GM12878 (cell line): ENCODE data around the gene GDI2. TPM values are rescaled to one million over a fixed set of nuclear protein-coding genes. Genes with fewer than 3 reads are reported as not detected.
A peak's percentile ranks its signal among the peaks of the same experiment; 100 is the strongest.

Experiments
- ASH2L ChIP-seq: fragments of 300-600, 200-600 bp; sonication (generic); IDR thresholded peaks from 2 replicates; pipeline ENCODE4 v1.6.1; 2017; ENCODE audit warnings: low read depth, mild to moderate bottlenecking, borderline replicate concordance
- BMI1 ChIP-seq: fragments of 450-650 bp; IDR thresholded peaks from 2 replicates; pipeline ENCODE4 v1.6.1; 2016; ENCODE audit warnings: mild to moderate bottlenecking, moderate library complexity, borderline replicate concordance
- CBX3 ChIP-seq: fragments of 200-600 bp; sonication (generic); IDR thresholded peaks from 2 replicates; pipeline ENCODE4 v1.6.1; 2016; ENCODE audit warnings: low read depth, borderline replicate concordance
- CEBPB ChIP-seq, 2 experiments: fragments of 150-350 bp in 1 of 2; IDR thresholded peaks; 2 replicates each; pipeline ENCODE4 v1.6.1; 2012 to 2014; ENCODE audit warnings: low read depth in 2 of 2, low read length in 2 of 2, borderline replicate concordance in 1 of 2, inconsistent platforms in 1 of 2
- FOS ChIP-seq: IDR thresholded peaks from 3 replicates; pipeline ENCODE4 v1.6.1; 2011; ENCODE audit warnings: borderline replicate concordance; ENCODE audit not compliant: insufficient read length; ENCODE audit errors: extremely low read depth
- GATAD2B ChIP-seq: fragments of 450-650 bp; conservative IDR thresholded peaks from 2 replicates; pipeline ENCODE4 v1.6.1; 2017; ENCODE audit warnings: low read depth, mild to moderate bottlenecking, moderate library complexity
- IKZF1 ChIP-seq: fragments of 450-650 bp; conservative IDR thresholded peaks from 2 replicates; pipeline ENCODE4 v1.6.1; 2017; ENCODE audit warnings: antibody characterized with exemption, mild to moderate bottlenecking
- LARP7 ChIP-seq: fragments of 450-650 bp; IDR thresholded peaks from 2 replicates; pipeline ENCODE4 v1.6.1; 2017; ENCODE audit warnings: mild to moderate bottlenecking
- MYB ChIP-seq: fragments of 150-350 bp; IDR thresholded peaks from 2 replicates; pipeline ENCODE4 v1.6.1; 2014; ENCODE audit warnings: mild to moderate bottlenecking, low read depth, low read length, borderline replicate concordance
- RELA ChIP-seq: fragments of 450-650 bp; IDR thresholded peaks from 2 replicates; pipeline ENCODE4 v1.8.0; 2014; ENCODE audit warnings: borderline replicate concordance; ENCODE audit not compliant: partially characterized antibody
- ZNF24 ChIP-seq: fragments of 450-650 bp; IDR thresholded peaks from 2 replicates; pipeline ENCODE4 v1.6.1; 2017; ENCODE audit warnings: antibody characterized with exemption, mild to moderate bottlenecking
- polyA plus RNA-seq, 11 experiments: library from polyadenylated mRNA; depleted of rRNA in 4 of 11; unstranded in 6 of 11; stranded (reverse) in 5 of 11; fragments of >200 nt; fragmentation: Nextera tagmentation in 4 of 11; fragmentation: Illumina TruSeq in 1 of 11; extraction: Ambion mirVana in 4 of 11; extraction: Trizol in 1 of 11; gene quantifications; 1 replicate in 1 of 11; 2 replicates in 10 of 11; pipeline versions ENCODE4 v1.2.1 to v1.2.3, GENCODE V29; 2011 to 2016; ENCODE audit warnings: inconsistent platforms in 2 of 11, missing spikeins in 2 of 11, low read depth in 1 of 11
- total RNA-seq, 4 experiments: library from RNA; depleted of rRNA in 3 of 4; stranded (reverse); fragments of >200 nt in 3 of 4; fragmentation: Illumina TruSeq in 1 of 4; extraction: Trizol in 1 of 4; gene quantifications; 2 replicates each; pipeline versions ENCODE4 v1.2.1 to v1.2.3, GENCODE V29; 2013 to 2021
- TF ChIP-seq, protein P1 (sequence below): fragments of 450-650 bp; IDR thresholded peaks from 2 replicates; pipeline ENCODE4 v1.6.1; 2016; ENCODE audit warnings: mild to moderate bottlenecking, moderate library complexity, borderline replicate concordance
- TF ChIP-seq, protein P2 (sequence below): fragments of 450-650 bp; formaldehyde crosslinking; IDR thresholded peaks from 2 replicates; pipeline ENCODE4 v1.4.0; 2020; ENCODE audit warnings: mild to moderate bottlenecking, moderate library complexity
- TF ChIP-seq, protein P3 (sequence below): fragments of 450-650 bp; IDR thresholded peaks from 2 replicates; pipeline ENCODE4 v1.6.1; 2017; ENCODE audit warnings: mild to moderate bottlenecking, low read depth, inconsistent platforms; ENCODE audit not compliant: poor library complexity, severe bottlenecking

GDI2 gene
- total and polyA plus RNA-seq, 10 of the 15 experiments (the other 5 are each of a cell fraction or from before 2014, with no cell fraction given): 261 to 395 (median 276) TPM

DNA sequence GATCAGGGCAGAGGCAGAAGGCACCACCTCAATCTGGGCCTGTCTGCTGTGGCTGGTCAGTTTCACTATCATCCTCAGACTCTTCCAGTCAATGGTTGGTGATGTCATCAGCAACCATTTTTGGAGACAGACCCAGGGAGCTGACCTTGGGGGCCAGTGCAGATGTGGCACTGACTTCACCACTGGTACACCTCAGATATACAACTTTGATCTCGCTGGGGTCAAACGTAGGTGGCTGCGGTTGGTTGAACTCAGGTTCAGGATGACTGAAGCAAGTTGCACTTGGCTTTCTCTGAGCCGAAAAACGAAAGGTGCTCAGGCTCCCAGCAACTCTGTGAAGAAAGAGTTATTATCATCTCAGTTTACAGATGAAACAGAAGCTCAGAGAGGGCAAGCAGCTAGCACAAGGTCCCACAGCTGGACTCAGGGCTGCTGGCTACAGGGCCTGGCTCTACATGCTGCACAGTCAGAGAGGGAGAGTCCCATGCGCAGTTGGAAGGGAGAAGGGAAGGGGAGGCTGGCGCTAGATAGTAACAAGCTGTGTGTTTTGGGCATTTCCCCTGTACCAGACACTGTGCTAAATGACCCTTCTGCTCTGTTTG, 49.2 kb upstream of the GDI2 start (continued):
- TF ChIP-seq, protein P1, sequence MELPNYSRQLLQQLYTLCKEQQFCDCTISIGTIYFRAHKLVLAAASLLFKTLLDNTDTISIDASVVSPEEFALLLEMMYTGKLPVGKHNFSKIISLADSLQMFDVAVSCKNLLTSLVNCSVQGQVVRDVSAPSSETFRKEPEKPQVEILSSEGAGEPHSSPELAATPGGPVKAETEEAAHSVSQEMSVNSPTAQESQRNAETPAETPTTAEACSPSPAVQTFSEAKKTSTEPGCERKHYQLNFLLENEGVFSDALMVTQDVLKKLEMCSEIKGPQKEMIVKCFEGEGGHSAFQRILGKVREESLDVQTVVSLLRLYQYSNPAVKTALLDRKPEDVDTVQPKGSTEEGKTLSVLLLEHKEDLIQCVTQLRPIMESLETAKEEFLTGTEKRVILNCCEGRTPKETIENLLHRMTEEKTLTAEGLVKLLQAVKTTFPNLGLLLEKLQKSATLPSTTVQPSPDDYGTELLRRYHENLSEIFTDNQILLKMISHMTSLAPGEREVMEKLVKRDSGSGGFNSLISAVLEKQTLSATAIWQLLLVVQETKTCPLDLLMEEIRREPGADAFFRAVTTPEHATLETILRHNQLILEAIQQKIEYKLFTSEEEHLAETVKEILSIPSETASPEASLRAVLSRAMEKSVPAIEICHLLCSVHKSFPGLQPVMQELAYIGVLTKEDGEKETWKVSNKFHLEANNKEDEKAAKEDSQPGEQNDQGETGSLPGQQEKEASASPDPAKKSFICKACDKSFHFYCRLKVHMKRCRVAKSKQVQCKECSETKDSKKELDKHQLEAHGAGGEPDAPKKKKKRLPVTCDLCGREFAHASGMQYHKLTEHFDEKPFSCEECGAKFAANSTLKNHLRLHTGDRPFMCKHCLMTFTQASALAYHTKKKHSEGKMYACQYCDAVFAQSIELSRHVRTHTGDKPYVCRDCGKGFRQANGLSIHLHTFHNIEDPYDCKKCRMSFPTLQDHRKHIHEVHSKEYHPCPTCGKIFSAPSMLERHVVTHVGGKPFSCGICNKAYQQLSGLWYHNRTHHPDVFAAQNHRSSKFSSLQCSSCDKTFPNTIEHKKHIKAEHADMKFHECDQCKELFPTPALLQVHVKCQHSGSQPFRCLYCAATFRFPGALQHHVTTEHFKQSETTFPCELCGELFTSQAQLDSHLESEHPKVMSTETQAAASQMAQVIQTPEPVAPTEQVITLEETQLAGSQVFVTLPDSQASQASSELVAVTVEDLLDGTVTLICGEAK: no peak
- no peak for TF ChIP-seq LARP7
- TF ChIP-seq BMI1: no peak
- TF ChIP-seq CBX3: no peak
- TF ChIP-seq FOS: no peak
- peak; percentile 72 for TF ChIP-seq GATAD2B
- TF ChIP-seq, protein P2, sequence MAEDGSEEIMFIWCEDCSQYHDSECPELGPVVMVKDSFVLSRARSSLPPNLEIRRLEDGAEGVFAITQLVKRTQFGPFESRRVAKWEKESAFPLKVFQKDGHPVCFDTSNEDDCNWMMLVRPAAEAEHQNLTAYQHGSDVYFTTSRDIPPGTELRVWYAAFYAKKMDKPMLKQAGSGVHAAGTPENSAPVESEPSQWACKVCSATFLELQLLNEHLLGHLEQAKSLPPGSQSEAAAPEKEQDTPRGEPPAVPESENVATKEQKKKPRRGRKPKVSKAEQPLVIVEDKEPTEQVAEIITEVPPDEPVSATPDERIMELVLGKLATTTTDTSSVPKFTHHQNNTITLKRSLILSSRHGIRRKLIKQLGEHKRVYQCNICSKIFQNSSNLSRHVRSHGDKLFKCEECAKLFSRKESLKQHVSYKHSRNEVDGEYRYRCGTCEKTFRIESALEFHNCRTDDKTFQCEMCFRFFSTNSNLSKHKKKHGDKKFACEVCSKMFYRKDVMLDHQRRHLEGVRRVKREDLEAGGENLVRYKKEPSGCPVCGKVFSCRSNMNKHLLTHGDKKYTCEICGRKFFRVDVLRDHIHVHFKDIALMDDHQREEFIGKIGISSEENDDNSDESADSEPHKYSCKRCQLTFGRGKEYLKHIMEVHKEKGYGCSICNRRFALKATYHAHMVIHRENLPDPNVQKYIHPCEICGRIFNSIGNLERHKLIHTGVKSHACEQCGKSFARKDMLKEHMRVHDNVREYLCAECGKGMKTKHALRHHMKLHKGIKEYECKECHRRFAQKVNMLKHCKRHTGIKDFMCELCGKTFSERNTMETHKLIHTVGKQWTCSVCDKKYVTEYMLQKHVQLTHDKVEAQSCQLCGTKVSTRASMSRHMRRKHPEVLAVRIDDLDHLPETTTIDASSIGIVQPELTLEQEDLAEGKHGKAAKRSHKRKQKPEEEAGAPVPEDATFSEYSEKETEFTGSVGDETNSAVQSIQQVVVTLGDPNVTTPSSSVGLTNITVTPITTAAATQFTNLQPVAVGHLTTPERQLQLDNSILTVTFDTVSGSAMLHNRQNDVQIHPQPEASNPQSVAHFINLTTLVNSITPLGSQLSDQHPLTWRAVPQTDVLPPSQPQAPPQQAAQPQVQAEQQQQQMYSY (CRISPR knock-in tag): no peak
- TF ChIP-seq ZNF24: peak; percentile 41; the same call in 1 of the 2 replicates
- no peak for TF ChIP-seq ASH2L
- TF ChIP-seq RELA: peak; percentile 17
- TF ChIP-seq CEBPB (IDR thresholded peaks at IDR 0.05; ENCODE audit: borderline replicate concordance in 1 of 2, low read depth in 2 of 2, low read length in 2 of 2): peak in 1 of 2 experiments; percentile 85; a peak in 1 of 4 replicates
- no peak for TF ChIP-seq MYB
- TF ChIP-seq, protein P3, sequence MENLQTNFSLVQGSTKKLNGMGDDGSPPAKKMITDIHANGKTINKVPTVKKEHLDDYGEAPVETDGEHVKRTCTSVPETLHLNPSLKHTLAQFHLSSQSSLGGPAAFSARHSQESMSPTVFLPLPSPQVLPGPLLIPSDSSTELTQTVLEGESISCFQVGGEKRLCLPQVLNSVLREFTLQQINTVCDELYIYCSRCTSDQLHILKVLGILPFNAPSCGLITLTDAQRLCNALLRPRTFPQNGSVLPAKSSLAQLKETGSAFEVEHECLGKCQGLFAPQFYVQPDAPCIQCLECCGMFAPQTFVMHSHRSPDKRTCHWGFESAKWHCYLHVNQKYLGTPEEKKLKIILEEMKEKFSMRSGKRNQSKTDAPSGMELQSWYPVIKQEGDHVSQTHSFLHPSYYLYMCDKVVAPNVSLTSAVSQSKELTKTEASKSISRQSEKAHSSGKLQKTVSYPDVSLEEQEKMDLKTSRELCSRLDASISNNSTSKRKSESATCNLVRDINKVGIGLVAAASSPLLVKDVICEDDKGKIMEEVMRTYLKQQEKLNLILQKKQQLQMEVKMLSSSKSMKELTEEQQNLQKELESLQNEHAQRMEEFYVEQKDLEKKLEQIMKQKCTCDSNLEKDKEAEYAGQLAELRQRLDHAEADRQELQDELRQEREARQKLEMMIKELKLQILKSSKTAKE: peak; percentile 99
- TF ChIP-seq IKZF1: peak; percentile 94
